H9 (cell line): ENCODE results near the gene DHH. TPM values are rescaled to one million over a fixed set of nuclear protein-coding genes. Genes with fewer than 3 reads are reported as not detected.

Source experiments
- DNase-seq: peaks from one replicate; pipeline ENCODE4 v3.0.0-alpha.2; 2017
- H2AFZ ChIP-seq: one replicate; pipeline ENCODE4 v1.6.1; 2013; ENCODE audit warnings: mild to moderate bottlenecking, low read length, control low read depth, moderate library complexity
- H2AK5ac ChIP-seq: 2 replicates; pipeline ENCODE4 v1.6.1; 2013; ENCODE audit warnings: low read length, control low read depth, mixed read lengths; ENCODE audit not compliant: insufficient read length
- H2BK120ac ChIP-seq: one replicate; pipeline ENCODE4 v1.6.1; 2013; ENCODE audit warnings: low read depth, mild to moderate bottlenecking, low read length, control low read depth, inconsistent platforms; ENCODE audit not compliant: poor library complexity, severe bottlenecking
- H2BK12ac ChIP-seq: 2 replicates; pipeline ENCODE4 v1.6.1; 2013; ENCODE audit warnings: low read length, control low read depth, mixed read lengths, low read depth; ENCODE audit not compliant: insufficient read length
- H2BK15ac ChIP-seq: 2 replicates; pipeline ENCODE4 v1.6.1; 2013; ENCODE audit warnings: low read depth, low read length, control low read depth
- H2BK20ac ChIP-seq: one replicate; pipeline ENCODE4 v1.6.1; 2013; ENCODE audit warnings: low read depth, mild to moderate bottlenecking, low read length, control low read depth, inconsistent platforms; ENCODE audit not compliant: poor library complexity, severe bottlenecking
- H2BK5ac ChIP-seq: 2 replicates; pipeline ENCODE4 v1.6.1; 2013; ENCODE audit warnings: low read length, control low read depth, mixed read lengths; ENCODE audit not compliant: insufficient read length
- H3K14ac ChIP-seq: 2 replicates; pipeline ENCODE4 v1.6.1; 2013; ENCODE audit warnings: low read length, control low read depth; ENCODE audit not compliant: insufficient read depth
- H3K18ac ChIP-seq: 2 replicates; pipeline ENCODE4 v1.6.1; 2013; ENCODE audit warnings: low read depth, mild to moderate bottlenecking, mixed read lengths, low read length, control low read depth; ENCODE audit not compliant: insufficient read length
- H3K23ac ChIP-seq: 2 replicates; pipeline ENCODE4 v1.6.1; 2013; ENCODE audit warnings: low read length, control low read depth, mixed read lengths, low read depth; ENCODE audit not compliant: insufficient read length
- H3K23me2 ChIP-seq: 2 replicates; pipeline ENCODE4 v1.6.1; 2013; ENCODE audit warnings: low read depth, mild to moderate bottlenecking, mixed read lengths, low read length, control low read depth; ENCODE audit not compliant: insufficient read length, poor library complexity, severe bottlenecking
- H3K27ac ChIP-seq: 2 replicates; pipeline ENCODE4 v1.5.1; 2013; ENCODE audit warnings: low read length, control low read depth, mixed read lengths, low read depth; ENCODE audit not compliant: insufficient read length
- H3K27me3 ChIP-seq: 2 replicates; pipeline ENCODE4 v1.6.1; 2013; ENCODE audit warnings: low read length, control low read depth, inconsistent platforms; ENCODE audit not compliant: insufficient read depth
- H3K4ac ChIP-seq: 2 replicates; pipeline ENCODE4 v1.6.1; 2013; ENCODE audit warnings: low read depth, mild to moderate bottlenecking, control low read depth, inconsistent platforms, low read length, moderate library complexity
- H3K4me1 ChIP-seq: 2 replicates; pipeline ENCODE4 v1.6.1; 2013; ENCODE audit warnings: low read length, control low read depth, inconsistent platforms; ENCODE audit not compliant: insufficient read depth
- H3K4me2 ChIP-seq: 2 replicates; pipeline ENCODE4 v1.6.1; 2013; ENCODE audit warnings: low read length, control low read depth, mixed read lengths; ENCODE audit not compliant: insufficient read length, insufficient read depth
- H3K56ac ChIP-seq: 2 replicates; pipeline ENCODE4 v1.6.1; 2013; ENCODE audit warnings: low read depth, mild to moderate bottlenecking, mixed read lengths, low read length, control low read depth; ENCODE audit not compliant: insufficient read length
- H3K79me1 ChIP-seq: 2 replicates; pipeline ENCODE4 v1.6.1; 2013; ENCODE audit warnings: low read depth, mild to moderate bottlenecking, moderate library complexity, low read length, control low read depth, inconsistent platforms; ENCODE audit not compliant: insufficient read depth, poor library complexity, severe bottlenecking
- H3K79me2 ChIP-seq: 2 replicates; pipeline ENCODE4 v1.6.1; 2013; ENCODE audit warnings: low read length, control low read depth, inconsistent platforms; ENCODE audit not compliant: insufficient read depth
- H3K9ac ChIP-seq: 2 replicates; pipeline ENCODE4 v1.6.1; 2013; ENCODE audit warnings: low read length, control low read depth, mixed read lengths; ENCODE audit not compliant: insufficient read length; ENCODE audit errors: extremely low read depth
- H3K9me3 ChIP-seq: one replicate; pipeline ENCODE4 v1.6.1; 2013; ENCODE audit warnings: low read depth, low read length, inconsistent platforms; ENCODE audit not compliant: control insufficient read depth
- H3T11ph ChIP-seq: one replicate; pipeline ENCODE4 v1.6.1; 2013; ENCODE audit warnings: mild to moderate bottlenecking, low read length, control low read depth, inconsistent platforms
- H4K20me1 ChIP-seq: one replicate; pipeline ENCODE4 v1.6.1; 2013; ENCODE audit not compliant: control insufficient read depth, insufficient read length, insufficient read depth
- H4K5ac ChIP-seq: 2 replicates; pipeline ENCODE4 v1.6.1; 2013; ENCODE audit warnings: low read depth, mild to moderate bottlenecking, mixed read lengths, low read length, control low read depth; ENCODE audit not compliant: insufficient read length
- H4K8ac ChIP-seq: replicated peaks from 2 replicates; pipeline ENCODE4 v1.6.1; 2013; ENCODE audit warnings: low read length, control low read depth, mixed read lengths, low read depth; ENCODE audit not compliant: insufficient read length
- H4K91ac ChIP-seq: 2 replicates; pipeline ENCODE4 v1.6.1; 2013; ENCODE audit warnings: low read depth, mild to moderate bottlenecking, moderate library complexity, mixed read lengths, low read length, control low read depth; ENCODE audit not compliant: insufficient read length
- H3K27ac Mint-ChIP-seq, 3 experiments: 2 replicates in 2 of 3; 3 replicates in 1 of 3; pipeline ENCODE4 v1.8.0; 2020 to 2021; ENCODE audit warnings: mixed read lengths in 3 of 3, mild to moderate bottlenecking in 1 of 3, moderate library complexity in 1 of 3
- H3K27me3 Mint-ChIP-seq: 2 replicates; pipeline ENCODE4 v1.8.0; 2021; ENCODE audit warnings: low read depth, mild to moderate bottlenecking, moderate library complexity, mixed read lengths
- H3K36me3 Mint-ChIP-seq, 3 experiments: 2 replicates in 2 of 3; 3 replicates in 1 of 3; pipeline ENCODE4 v1.8.0; 2020 to 2021; ENCODE audit warnings: low read depth in 3 of 3, mixed read lengths in 3 of 3; ENCODE audit not compliant: insufficient read depth in 1 of 3
- H3K4me1 Mint-ChIP-seq, 2 experiments: 2 replicates each; pipeline ENCODE4 v1.8.0; 2020; ENCODE audit warnings: mixed read lengths in 2 of 2
- H3K4me3 Mint-ChIP-seq, 2 experiments: 2 replicates in 1 of 2; 3 replicates in 1 of 2; pipeline ENCODE4 v1.8.0; 2020 to 2021; ENCODE audit warnings: mild to moderate bottlenecking in 2 of 2, mixed read lengths in 2 of 2, moderate library complexity in 1 of 2
- H3K9me3 Mint-ChIP-seq, 2 experiments: 2 replicates in 1 of 2; 3 replicates in 1 of 2; pipeline ENCODE4 v1.8.0; 2020; ENCODE audit warnings: mild to moderate bottlenecking in 2 of 2, mixed read lengths in 2 of 2, moderate library complexity in 1 of 2
- CTCF ChIP-seq: fragments of 200-600 bp; sonication (generic); conservative IDR thresholded peaks from 3 replicates; pipeline ENCODE4 v1.8.0; 2021; ENCODE audit warnings: antibody characterized with exemption, mild to moderate bottlenecking
- WGBS: extraction: QIAGEN DNeasy Blood & Tissue Kit; methylation state at CpG from one replicate; pipeline ENCODE4 v1.1.7; 2013; ENCODE audit warnings: missing lambda C conversion rate, low lambda C conversion rate, mixed read lengths; ENCODE audit not compliant: insufficient read length; ENCODE audit errors: extremely low coverage; 5-methylcytosine and 5-hydroxymethylcytosine counted together
- total RNA-seq: library from RNA; stranded (reverse); gene quantifications from 2 replicates; pipeline ENCODE4 v1.2.1, GENCODE V29; 2021

Gene DHH
- total RNA-seq, 1 experiment from 2014 or later = 0.20 TPM

DNA sequence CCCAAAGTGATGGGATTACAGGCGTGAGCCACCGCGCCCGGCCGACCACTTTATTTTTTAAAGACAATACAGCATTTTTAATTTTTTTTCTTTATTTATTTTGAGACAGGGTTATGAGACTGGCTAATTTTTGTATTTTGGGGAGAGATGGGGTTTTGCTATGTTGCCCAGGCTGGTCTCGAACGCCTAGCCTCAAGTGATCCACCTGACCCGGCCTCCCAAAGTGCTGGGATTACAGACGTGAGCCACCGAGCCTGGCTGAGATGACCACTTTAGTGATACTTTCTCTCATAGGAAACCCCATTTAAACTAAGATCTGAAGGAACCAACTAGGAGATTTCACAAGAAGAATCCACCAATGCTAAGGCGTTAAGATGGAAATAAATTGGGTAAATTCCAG, 23.6 kb downstream of the DHH start:
- Histone ChIP-seq H4K91ac (no peak overlapping the region), H3K9ac (no peak overlapping the region), H3K27me3 (no peaks in the 10 kb centered on the region), H2BK15ac (no peak overlapping the region), H3K4me1 (no peaks in the 10 kb centered on the region), H2AK5ac (no peak overlapping the region), H3K4ac (no peak overlapping the region), H4K20me1 (no peaks in the 10 kb centered on the region), H3K23ac (no peak overlapping the region), H3T11ph (no peak overlapping the region), H2BK20ac (no peak overlapping the region), H3K23me2 (peaks cover 4% of the 10 kb centered on the region), H3K9me3 (no peaks in the 10 kb centered on the region), H3K56ac (no peak overlapping the region), H3K27ac (no peak overlapping the region), H3K79me1 (no peaks in the 10 kb centered on the region), H2BK5ac (no peak overlapping the region), H2BK12ac (no peak overlapping the region), H4K5ac (no peak overlapping the region), H2BK120ac (no peak overlapping the region), H3K79me2 (no peaks in the 10 kb centered on the region), H3K14ac (no peak overlapping the region), H3K4me2 (no peak overlapping the region), H4K8ac (no peak overlapping the region), H2AFZ (no peak overlapping the region), H3K18ac (no peak overlapping the region)
- Mint-ChIP-seq H3K36me3 (0 out of 7 replicates have a peak, but pooled peaks cover 0 to 2% (median 0%) of the 10 kb centered on the region in 3 experiments), H3K4me1 (peaks cover 19 to 20% of the 10 kb centered on the region in 2 experiments), H3K4me3 (no peak overlapping the region), H3K27me3 (peaks cover 31% of the 10 kb centered on the region), H3K27ac (no peak overlapping the region), H3K9me3 (no peaks in the 10 kb centered on the region)
- DNase-seq = no peak
- TF ChIP-seq CTCF = no peak
- no CpG with 5 or more reads among the region's 11 CpGs for WGBS
